B cell (primary cell): ENCODE data around the gene BCKDHA.

Source experiments
- EZH2 ChIP-seq: IDR thresholded peaks from 2 replicates; pipeline ENCODE4 v1.6.1; 2012; ENCODE audit warnings: borderline replicate concordance, low read depth, mild to moderate bottlenecking, moderate library complexity, low read length; ENCODE audit not compliant: insufficient read depth, poor library complexity, severe bottlenecking
- TF ChIP-seq, protein P1 (sequence below): fragments of 200-600 bp; IDR thresholded peaks from one replicate; pipeline ENCODE4 v1.8.0; 2022; ENCODE audit warnings: antibody characterized with exemption, mild to moderate bottlenecking

DNA sequence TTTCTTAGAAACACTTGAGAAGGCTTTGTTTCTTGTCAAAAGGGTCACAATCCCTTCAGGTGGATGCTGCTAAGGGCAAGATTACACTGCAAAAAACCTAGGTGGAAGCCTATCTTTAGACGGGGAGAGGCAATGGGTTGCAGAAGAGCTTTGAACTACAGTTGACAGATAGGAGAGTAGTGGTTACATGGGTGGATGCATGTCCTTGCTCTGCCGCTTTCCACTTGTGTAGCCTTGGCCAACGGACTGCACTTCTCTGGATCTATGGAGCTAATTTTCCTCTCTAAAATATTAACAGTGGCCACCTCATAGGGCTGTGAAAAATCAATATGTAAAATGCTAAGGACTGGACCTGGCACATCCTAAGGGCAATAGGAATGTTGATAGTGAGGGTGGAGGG is 980 bp downstream of the BCKDHA start:
- TF ChIP-seq, protein P1, sequence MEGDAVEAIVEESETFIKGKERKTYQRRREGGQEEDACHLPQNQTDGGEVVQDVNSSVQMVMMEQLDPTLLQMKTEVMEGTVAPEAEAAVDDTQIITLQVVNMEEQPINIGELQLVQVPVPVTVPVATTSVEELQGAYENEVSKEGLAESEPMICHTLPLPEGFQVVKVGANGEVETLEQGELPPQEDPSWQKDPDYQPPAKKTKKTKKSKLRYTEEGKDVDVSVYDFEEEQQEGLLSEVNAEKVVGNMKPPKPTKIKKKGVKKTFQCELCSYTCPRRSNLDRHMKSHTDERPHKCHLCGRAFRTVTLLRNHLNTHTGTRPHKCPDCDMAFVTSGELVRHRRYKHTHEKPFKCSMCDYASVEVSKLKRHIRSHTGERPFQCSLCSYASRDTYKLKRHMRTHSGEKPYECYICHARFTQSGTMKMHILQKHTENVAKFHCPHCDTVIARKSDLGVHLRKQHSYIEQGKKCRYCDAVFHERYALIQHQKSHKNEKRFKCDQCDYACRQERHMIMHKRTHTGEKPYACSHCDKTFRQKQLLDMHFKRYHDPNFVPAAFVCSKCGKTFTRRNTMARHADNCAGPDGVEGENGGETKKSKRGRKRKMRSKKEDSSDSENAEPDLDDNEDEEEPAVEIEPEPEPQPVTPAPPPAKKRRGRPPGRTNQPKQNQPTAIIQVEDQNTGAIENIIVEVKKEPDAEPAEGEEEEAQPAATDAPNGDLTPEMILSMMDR, result no peak
- TF ChIP-seq EZH2, result no peak
